HCT116 (cell line): ENCODE measurements around the gene SETX.
"Not testable (repeated sequence)": the region's sequence is repeated elsewhere in the genome, so short reads cannot be mapped to it uniquely, and the experiment has no call there.

Experiments
- CTCF ChIP-seq, 3 experiments: fragments of 200-600 bp in 1 of 3; sonication (generic) in 1 of 3; IDR thresholded peaks in 2 of 3; conservative IDR thresholded peaks in 1 of 3; 2 replicates each; pipeline ENCODE4 v1.5.1; 2012 to 2017; ENCODE audit warnings: low read depth in 2 of 3, low read length in 2 of 3, antibody characterized with exemption in 1 of 3, borderline replicate concordance in 1 of 3, control low read depth in 1 of 3, mild to moderate bottlenecking in 1 of 3, mixed read lengths in 1 of 3, mixed run types in 1 of 3, moderate library complexity in 1 of 3; ENCODE audit not compliant: insufficient read depth in 1 of 3
- JUND ChIP-seq: IDR thresholded peaks from 2 replicates; pipeline ENCODE4 v1.6.1; 2012
- RAD21 ChIP-seq: IDR thresholded peaks from 2 replicates; pipeline ENCODE4 v1.6.1; 2012; ENCODE audit warnings: low read depth, mild to moderate bottlenecking

DNA sequence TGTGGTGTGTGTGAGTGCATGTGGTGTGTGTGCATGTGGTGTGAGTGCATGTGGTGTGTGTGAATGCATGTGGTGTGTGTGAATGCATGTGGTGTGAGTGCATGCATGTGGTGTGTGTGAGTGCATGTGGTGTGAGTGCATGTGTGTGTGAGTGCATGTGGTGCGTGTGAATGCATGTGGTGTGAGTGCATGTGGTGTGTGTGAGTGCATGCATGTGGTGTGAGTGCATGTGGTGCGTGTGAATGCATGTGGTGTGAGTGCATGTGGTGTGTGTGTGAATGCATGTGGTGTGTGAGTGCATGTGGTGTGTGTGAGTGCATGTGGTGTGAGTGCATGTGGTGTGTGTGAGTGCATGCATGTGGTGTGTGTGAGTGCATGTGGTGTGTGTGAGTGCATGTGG, 23.0 kb upstream of the SETX start:
- TF ChIP-seq CTCF (IDR thresholded peaks at IDR 0.05 in 2 of 3, conservative IDR thresholded peaks at IDR 0.05 in 1 of 3; ENCODE audit: borderline replicate concordance in 1 of 3, insufficient read depth in 1 of 3, low read depth in 2 of 3, low read length in 2 of 3); JUND; RAD21: not testable (repeated sequence)
